GM10266 (cell line): Measurements from ENCODE around the gene PSD.
"Not testable (repeated sequence)": the region's sequence is repeated elsewhere in the genome, so short reads cannot be mapped to it uniquely, and the experiment has no call there.

ENCODE experiments used
- DNase-seq: peaks from one replicate; pipeline ENCODE4 v3.0.0; 2012; ENCODE audit errors: extremely low spot score
- CTCF ChIP-seq: IDR thresholded peaks from 2 replicates; pipeline ENCODE4 v1.5.1; 2012; ENCODE audit warnings: mild to moderate bottlenecking, low read depth; ENCODE audit not compliant: control insufficient read depth, insufficient read depth; ENCODE audit errors: missing control alignments

Gene PSD

GRCh38 chr10:102461187-102462054, 42.8 kb upstream of the PSD start:
- DNase-seq = peak; percentile 98
- no peak for TF ChIP-seq CTCF

GRCh38 chr10:102460836-102461186, 42.2 kb upstream of the PSD start:
- DNase-seq = no peak
- TF ChIP-seq CTCF = no peak

GRCh38 chr10:102458656-102459055, 40.1 kb upstream of the PSD start:
- DNase-seq = no peak
- no peak for TF ChIP-seq CTCF

- TF ChIP-seq CTCF = no peak
- no peak for DNase-seq
Observed at GRCh38 chr10:102457591-102458150, 39.1 kb upstream of the PSD start.

DNA sequence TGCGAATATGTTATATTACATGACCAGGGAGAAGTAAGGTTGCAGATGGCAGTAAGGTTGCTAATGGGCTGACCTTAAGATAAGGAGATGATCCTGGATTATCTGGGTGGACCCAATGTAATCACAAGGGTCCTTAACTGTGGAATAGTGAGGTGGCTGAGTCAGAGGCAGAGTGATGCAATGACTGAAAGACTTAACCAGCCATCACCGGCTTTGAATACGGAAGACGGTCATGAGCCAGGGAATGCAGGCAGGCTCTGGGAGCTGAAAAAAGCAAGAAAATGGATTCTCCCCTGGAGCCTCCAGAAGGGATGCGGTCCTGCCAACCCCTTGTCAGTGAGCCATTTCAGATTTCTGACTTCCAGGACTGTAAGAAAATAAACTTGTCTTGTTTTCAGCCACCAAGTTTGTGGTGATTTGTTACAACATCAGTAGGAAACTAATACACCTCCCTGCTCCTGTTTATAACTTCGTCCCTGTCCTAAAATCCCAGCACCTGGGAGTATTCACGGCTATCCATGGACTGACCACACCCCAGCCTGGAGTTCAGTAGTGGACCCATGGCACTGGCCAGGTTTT, 37.4 kb upstream of the PSD start:
- no peak for DNase-seq
- no peak for TF ChIP-seq CTCF

GRCh38 chr10:102454662-102455487, 36.3 kb upstream of the PSD start:
- not testable (repeated sequence) for DNase-seq

GRCh38 chr10:102453502-102453901, 34.9 kb upstream of the PSD start:
- DNase-seq = no peak
- no peak for TF ChIP-seq CTCF
